ENCODE results near the gene CALML5. TPM values are rescaled to one million over a fixed set of nuclear protein-coding genes. Genes with fewer than 3 reads are reported as not detected.

CALML5 gene
- total RNA-seq, 1 donor from 2014 or later: not detected

DNA sequence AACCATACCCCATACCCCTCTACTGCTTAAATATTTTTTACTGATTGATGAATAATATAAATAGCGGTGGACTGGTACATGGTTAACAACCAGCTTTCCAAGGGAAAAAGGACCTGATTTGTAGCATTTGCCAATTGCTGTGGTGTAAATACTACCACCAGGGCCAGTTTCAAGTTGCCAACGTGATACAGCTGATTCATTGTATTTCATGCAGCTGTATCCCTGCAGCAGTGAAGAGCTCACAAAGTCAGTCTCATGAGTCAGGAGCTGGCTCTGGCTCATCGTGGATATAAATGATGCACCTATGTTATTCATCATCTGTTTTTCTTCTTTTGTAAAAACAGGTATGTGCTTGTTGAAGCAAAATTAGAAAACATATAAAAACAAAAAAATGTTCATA lies 15.2 kb downstream of the CALML5 start:
- TF ChIP-seq, protein P1, sequence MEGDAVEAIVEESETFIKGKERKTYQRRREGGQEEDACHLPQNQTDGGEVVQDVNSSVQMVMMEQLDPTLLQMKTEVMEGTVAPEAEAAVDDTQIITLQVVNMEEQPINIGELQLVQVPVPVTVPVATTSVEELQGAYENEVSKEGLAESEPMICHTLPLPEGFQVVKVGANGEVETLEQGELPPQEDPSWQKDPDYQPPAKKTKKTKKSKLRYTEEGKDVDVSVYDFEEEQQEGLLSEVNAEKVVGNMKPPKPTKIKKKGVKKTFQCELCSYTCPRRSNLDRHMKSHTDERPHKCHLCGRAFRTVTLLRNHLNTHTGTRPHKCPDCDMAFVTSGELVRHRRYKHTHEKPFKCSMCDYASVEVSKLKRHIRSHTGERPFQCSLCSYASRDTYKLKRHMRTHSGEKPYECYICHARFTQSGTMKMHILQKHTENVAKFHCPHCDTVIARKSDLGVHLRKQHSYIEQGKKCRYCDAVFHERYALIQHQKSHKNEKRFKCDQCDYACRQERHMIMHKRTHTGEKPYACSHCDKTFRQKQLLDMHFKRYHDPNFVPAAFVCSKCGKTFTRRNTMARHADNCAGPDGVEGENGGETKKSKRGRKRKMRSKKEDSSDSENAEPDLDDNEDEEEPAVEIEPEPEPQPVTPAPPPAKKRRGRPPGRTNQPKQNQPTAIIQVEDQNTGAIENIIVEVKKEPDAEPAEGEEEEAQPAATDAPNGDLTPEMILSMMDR (conservative IDR thresholded peaks at IDR 0.05): no peak
- no peak overlapping the region for H3K27ac Mint-ChIP-seq
- no peaks in the 10 kb centered on the region for H3K36me3 Mint-ChIP-seq
- peaks cover 9% of the 10 kb centered on the region for H3K4me1 Mint-ChIP-seq (ENCODE audit: unreplicated experiment)
- H3K27me3 Mint-ChIP-seq: no peaks in the 10 kb centered on the region
- H3K9me3 Mint-ChIP-seq: no peaks in the 10 kb centered on the region
- H3K4me3 Mint-ChIP-seq: no peak overlapping the region
- DNase-seq (ENCODE audit: extremely low spot score, unreplicated experiment): no peak

- TF ChIP-seq, protein P1 (conservative IDR thresholded peaks at IDR 0.05): no peak
- Mint-ChIP-seq H3K4me1 (ENCODE audit: unreplicated experiment) (peaks cover 16% of the 10 kb centered on the region), H3K4me3 (no peak overlapping the region), H3K36me3 (no peaks in the 10 kb centered on the region), H3K27ac (no peak overlapping the region), H3K9me3 (no peaks in the 10 kb centered on the region), H3K27me3 (no peaks in the 10 kb centered on the region)
- no peak for DNase-seq (ENCODE audit: extremely low spot score, unreplicated experiment)
Measured at GRCh38 chr10:5482016-5482415, 17.4 kb downstream of the CALML5 start.

GRCh38 chr10:5481121-5481520 lies 18.2 kb downstream of the CALML5 start:
- no peak overlapping the region for H3K27ac Mint-ChIP-seq
- H3K27me3 Mint-ChIP-seq: no peaks in the 10 kb centered on the region
- H3K4me3 Mint-ChIP-seq: no peak overlapping the region
- peaks cover 13% of the 10 kb centered on the region for H3K4me1 Mint-ChIP-seq (ENCODE audit: unreplicated experiment)
- DNase-seq (ENCODE audit: extremely low spot score, unreplicated experiment): no peak
- H3K9me3 Mint-ChIP-seq: no peaks in the 10 kb centered on the region
- no peaks in the 10 kb centered on the region for H3K36me3 Mint-ChIP-seq
- TF ChIP-seq, protein P1 (conservative IDR thresholded peaks at IDR 0.05): no peak

GRCh38 chr10:5480162-5480941 lies 19.0 kb downstream of the CALML5 start:
- H3K9me3 Mint-ChIP-seq: no peaks in the 10 kb centered on the region
- peaks cover 13% of the 10 kb centered on the region for H3K4me1 Mint-ChIP-seq (ENCODE audit: unreplicated experiment)
- no peak for DNase-seq (ENCODE audit: extremely low spot score, unreplicated experiment)
- H3K36me3 Mint-ChIP-seq: no peaks in the 10 kb centered on the region
- TF ChIP-seq, protein P1 (conservative IDR thresholded peaks at IDR 0.05): no peak
- H3K27ac Mint-ChIP-seq: no peak overlapping the region
- no peak overlapping the region for H3K4me3 Mint-ChIP-seq
- H3K27me3 Mint-ChIP-seq: no peaks in the 10 kb centered on the region

DNA sequence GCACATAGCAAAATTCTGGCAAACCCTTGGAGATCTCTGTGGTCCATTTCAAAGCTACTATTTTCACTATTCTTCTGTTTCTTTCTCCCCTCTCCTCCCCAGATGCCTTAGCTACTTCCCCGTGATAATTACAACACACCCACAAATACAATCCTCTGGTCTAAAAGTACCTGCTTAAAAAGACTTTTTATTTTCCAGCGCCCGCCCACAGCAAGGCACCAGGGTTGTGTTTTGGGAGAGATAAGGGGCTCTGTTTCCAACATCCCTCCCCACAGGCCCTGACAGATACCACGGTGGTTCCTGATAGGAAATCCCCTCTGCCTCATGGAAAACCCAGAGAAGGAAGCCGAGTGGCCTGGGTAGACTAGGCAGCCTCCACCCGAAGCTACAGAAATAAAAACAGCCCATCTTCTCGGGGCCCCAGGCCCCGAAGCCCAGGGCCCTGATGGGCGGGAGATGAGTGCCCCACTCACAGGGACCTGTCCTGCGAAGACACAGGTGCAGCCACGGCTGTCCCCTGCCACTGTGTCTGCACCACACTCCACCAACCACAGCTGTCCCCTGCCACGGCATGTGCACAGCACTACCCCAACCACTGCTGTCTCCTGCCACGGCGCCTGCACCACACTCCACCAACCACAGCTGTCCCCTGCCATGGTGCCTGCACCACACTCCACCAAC lies 19.7 kb downstream of the CALML5 start:
- Mint-ChIP-seq H3K27me3 (no peaks in the 10 kb centered on the region), H3K4me1 (ENCODE audit: unreplicated experiment) (peaks cover 13% of the 10 kb centered on the region), H3K9me3 (no peaks in the 10 kb centered on the region), H3K27ac (no peak overlapping the region), H3K36me3 (no peaks in the 10 kb centered on the region), H3K4me3 (no peak overlapping the region)
- DNase-seq (ENCODE audit: extremely low spot score, unreplicated experiment): no peak
- TF ChIP-seq, protein P1 (conservative IDR thresholded peaks at IDR 0.05): no peak

All from type B pancreatic cell (in vitro differentiated cells).